CD4-positive, alpha-beta T cell treated with Interleukin-4 for 1 hour (primary cell): ENCODE results near the gene BTG3.

Experiments
- DNase-seq, 2 donors: peaks; one replicate each; pipeline ENCODE4 v3.0.0-alpha.2; 2020 to 2022

Gene BTG3

DNA sequence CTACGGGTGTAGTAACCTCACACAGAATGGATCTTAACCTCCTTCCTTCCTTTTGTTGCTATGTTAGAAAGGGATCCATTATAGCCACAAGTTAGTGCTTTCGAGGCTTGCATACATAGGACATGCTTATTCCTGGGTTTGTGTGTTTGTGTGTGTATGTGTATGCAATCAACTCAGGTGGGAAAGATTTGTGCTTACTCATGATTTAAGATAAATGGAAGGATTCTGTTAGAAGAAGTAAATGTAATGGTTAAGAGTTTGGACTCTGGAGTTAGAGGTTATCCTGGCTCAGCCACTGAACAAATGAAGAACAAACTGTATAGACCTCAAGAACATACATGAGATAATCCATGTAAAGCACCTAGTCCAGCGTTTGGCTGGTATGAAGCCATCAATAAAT, 28.8 kb downstream of the BTG3 start:
- DNase-seq = no peak

DNA sequence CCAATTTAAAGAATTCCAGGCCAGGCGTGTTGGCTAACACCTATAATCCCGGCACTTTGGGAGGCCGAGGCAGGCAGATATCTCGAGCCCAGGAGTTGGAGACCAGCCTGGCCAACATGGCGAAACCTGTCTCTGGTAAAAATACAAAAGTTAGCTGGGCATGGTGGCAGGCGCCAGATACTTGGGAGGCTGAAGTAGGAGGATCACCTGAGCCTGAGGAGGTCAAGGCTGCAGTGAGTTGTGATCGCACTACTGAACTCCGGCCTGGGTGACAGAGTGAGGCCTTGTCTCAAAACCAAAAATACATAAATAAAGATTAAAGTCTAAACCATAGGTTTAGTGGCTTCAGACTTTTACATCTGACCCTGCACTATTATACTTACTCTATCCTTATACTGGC, 32.4 kb downstream of the BTG3 start:
- no peak for DNase-seq

DNA sequence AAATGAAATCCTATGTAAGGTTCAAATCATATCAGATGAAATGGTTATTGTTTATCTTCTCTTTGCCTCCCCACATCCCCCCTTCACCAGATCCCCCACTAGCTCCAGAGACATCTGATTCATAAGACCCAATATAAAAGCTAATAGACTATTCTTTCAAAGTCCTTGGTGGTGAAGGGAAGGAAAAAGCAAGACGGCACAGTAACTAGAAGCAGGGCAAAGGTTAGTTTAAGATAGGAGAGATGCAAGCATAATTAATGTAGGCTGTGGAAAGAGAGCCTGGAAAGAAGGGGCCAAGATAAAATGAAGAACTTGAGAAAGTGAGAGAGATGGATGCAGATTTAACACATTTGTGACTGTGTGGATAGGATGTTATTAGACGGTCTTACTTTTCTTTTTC, 33.8 kb downstream of the BTG3 start:
- no peak for DNase-seq

DNA sequence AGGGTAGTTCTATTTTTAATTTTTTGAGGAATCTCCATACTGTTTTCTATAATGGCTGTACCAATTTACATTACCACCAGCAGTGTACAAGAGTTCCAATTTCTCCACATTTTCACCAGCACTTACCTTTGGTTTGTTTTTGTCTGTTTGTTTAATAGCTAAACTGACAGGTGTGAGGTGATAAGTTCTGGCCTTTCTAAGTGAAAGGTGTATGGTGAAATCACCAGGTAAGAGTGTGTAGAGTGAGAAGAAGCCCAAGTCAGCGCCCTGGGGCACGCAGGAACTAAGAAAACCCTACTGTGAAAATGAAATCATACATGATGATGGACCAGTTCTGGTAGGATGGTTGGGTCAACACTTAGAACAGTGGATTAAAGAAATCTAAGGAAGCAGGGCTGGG, 34.5 kb downstream of the BTG3 start:
- no peak for DNase-seq

GRCh38 chr21:17577701-17578100, 35.0 kb downstream of the BTG3 start:
- no peak for DNase-seq

DNA sequence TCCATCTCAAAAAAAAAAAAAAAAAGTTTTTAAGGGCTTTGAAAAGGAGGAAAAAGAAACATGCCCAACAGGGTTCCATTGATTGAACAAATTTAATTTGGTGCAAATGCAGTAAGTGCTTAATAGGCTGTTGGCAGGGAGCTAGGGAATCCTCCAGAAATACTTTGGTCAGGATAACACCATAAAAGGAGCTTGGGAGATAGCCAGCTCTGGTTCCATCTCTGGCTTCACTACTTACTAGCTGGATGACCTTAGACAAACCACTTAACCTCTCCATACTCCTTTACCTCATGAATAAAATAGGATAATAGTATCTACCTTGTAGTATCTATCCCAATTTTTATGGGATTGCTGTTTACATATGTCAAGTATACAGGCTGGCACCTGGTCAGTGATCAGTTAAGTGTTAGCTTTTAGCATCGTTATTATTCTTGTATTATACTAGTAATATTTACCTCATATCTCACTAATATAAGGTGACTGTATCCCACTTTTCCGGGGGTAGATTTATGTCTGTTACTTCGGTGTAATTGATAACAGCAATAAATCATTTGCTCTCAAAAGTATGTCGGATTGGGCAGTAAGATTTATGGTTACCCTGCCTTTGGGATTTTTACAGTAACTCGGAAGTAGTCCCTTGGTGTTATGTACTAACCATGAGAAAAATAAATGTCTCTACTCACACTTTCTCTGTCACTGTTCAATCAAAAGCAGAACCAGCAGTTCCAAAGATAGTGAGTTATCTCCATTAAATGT, 36.4 kb downstream of the BTG3 start:
- no peak for DNase-seq

DNA sequence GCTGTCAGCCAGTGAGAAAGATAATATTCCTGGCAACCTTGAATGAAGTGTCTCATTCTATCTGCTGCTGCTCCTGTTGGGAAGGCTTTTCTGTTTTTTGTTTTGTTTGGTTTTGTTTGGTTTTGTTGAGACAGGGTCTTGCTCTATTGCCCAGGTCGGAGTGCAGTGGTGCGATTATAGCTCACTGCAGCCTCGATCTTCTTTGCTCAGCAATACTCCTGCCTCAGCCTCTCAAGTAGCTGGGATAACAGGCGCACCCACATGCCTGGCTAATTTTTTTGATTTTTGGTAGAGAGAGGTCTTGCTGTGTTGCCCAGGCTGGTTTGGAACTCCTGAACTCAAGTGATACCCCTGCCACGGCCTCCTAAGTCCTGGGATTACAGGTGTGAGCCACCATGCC, 37.6 kb downstream of the BTG3 start:
- no peak for DNase-seq

- DNase-seq = no peak
Observed at GRCh38 chr21:17572431-17572830, 40.3 kb downstream of the BTG3 start.

DNA sequence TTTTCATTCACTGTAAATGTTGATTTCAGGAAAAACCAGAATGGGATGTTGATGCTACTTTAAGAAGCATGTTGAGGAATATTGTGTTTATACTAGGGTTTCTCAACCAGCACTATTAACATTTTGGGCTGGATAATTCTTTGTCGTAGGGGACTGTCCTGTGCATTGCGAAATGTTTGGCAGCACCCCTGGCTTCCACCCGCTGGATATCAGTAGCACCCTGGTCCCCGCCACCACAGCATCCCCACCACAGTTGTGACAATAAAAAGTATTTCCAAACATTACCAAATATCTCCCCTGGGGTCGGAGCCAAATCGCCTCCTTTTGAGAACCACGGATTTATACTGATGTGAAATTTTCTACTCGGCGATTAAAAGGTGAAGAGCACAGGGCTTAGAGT, 41.9 kb downstream of the BTG3 start:
- no peak for DNase-seq

DNA sequence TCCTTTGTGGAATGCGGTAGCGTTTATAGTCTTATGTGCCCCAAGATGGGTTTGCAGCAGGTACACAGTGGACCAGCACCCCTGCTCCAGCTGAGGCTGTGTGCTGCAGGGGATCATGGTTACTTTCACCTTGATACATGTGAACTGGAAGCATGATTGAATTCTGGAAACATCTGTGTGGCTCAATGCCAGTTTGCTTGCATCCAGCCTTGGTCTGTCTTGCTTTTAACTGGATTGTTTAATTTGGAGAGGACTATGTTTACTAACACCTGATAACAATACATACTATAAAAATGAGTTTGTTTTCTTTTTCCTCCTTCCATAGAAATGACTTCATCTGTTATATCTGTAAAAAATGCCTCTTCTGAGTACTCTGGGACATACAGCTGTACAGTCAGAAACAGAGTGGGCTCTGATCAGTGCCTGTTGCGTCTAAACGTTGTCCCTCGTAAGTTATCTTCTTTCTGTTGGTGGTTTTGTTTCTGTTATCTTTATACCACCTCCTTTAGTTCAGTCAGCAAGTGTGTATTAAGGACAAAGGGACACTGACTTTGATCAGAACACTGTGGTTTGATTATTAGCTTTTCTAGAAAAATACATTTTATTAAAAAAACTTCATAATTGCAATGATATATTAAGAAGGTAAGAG, 52.2 kb downstream of the BTG3 start:
- DNase-seq = no peak

- no peak for DNase-seq
Observed at GRCh38 chr21:17554679-17555465, 57.8 kb downstream of the BTG3 start.

DNA sequence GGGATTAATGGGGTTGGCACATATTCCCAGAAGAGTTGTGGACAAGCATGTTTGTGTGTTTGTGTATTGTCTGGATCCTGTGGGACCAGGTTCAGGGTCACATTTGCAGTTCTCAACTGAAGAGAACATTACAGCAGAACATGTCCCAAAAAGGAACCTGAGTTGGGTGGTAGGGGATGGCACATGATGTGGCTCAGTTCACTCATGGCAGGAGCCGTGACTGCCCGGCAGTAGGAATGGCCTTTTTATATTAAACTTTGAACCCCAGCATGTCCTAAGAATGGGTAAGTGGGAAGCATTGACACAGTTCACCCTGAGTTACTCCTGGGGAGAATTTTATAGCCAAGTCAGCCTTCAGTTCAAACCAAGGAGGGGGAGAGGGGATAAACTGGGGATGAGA, 58.6 kb downstream of the BTG3 start:
- DNase-seq = no peak

GRCh38 chr21:17552410-17552809, 60.3 kb downstream of the BTG3 start:
- no peak for DNase-seq

DNA sequence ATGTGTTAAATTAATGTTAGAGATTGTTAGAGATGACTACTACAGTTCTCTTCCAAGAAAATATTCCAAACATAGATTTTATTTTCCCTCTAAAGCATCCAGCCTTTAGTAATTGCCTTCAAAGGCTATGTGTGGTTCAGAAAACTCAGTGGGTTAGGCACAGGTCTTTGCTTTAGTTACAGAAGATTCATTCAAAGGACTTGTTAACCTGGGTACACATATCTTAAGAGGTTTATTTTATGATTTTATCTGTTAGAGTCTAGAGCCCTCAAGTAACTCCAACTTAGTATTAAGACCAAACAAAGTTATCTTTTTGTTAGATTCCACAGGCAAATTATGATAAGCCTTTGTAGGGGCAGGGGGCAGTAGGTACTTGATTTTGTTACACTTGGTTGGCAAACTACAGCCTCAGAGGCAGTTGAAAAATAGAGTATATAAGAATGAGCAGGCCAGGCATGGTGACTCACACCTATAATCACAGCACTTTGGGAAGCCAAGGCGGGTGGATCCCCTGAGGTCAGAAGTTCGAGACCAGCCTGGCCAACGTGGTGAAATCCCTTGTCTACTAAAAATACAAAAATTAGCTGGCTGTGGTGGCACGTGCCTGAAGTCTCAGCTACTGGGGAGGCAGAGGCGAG, 61.9 kb downstream of the BTG3 start:
- DNase-seq = no peak

DNA sequence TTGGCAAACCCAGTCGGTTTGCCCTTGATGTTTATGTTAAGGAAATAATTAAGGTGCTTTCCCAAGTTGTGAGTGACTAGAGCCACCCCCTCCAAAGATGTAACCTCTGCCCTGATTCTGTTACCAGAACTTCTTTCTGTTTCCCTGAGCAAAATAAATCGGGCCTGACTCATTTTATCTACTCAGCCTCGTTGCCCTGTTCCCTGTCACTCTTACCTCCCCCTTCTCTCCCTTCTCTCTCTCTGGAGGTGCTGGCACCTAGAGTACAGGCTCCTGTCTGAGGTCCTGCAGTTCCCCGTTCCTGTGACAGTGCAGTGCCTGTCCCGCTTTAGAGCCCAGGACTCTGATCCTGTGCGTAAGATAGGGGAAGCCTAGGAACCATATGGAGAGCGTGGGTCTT, 64.4 kb downstream of the BTG3 start:
- no peak for DNase-seq

- DNase-seq = no peak
Observed at GRCh38 chr21:17545007-17545406, 67.7 kb downstream of the BTG3 start.
